T-helper 2 cell (primary cell): ENCODE data around the gene BTG4.

ENCODE experiments used
- DNase-seq, 5 experiments: peaks; one replicate each; pipeline versions ENCODE4 v3.0.0 to v3.0.0-alpha.2; 2012 to 2022
- total RNA-seq, 2 donors: gene quantifications; one replicate each; lab custom pipeline; 2026; lab: John Stamatoyannopoulos, UW

Gene BTG4
- 0 reads per million in 2 donors for total RNA-seq

DNA sequence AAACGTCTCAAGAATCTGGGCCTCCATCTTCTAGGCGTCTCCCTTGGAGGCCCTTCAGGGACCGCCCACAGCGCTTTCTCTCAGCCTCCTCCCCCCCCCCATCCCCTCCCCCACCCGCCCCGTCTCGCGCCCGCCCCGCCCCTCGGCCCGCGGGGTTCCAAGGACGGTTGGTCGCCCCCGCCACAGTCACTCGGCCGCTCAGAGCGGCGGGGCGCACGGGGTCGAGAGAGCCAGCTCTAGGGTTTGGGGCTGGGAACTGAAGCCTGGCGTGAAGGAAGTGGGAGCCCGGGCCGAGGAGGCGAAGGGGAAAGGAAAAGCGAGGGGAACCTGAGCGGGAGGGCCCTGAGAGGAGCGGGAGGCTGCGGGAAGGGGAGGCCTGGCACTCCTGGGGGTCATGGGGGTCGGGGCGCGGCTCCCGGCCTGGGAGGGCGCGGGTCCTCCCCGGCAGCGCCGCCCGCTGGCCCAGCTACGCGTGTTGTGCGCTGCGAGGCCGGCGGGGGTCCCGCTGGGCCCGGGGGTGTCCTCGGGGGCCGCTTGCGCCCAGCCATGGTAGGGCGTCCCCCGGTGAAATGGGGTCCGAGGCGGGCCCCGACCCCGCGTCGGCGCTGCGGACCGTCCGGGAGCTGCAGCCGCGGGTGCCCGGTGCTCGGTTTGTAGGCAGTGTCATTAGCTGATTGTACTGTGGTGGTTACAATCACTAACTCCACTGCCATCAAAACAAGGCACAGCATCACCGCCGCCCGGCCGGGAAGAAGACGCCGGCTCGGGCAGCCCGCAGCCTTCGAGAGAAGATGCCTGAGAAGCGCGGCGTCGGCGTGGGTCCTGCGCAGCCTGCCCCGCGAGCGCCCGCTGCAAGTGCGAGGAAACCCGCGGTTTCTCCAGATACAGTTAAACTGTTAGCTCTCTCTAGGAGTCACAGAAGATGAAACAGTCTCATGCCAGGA is at the start of gene BTG4:
TSS of gene BTG4 (minus strand) at position 91 of the 944 bp plus-strand sequence. CDS start 13,610 bp downstream, outside the sequence.
- DNase-seq: peak in 2 of 5 experiments; percentile 8 to 41

DNA sequence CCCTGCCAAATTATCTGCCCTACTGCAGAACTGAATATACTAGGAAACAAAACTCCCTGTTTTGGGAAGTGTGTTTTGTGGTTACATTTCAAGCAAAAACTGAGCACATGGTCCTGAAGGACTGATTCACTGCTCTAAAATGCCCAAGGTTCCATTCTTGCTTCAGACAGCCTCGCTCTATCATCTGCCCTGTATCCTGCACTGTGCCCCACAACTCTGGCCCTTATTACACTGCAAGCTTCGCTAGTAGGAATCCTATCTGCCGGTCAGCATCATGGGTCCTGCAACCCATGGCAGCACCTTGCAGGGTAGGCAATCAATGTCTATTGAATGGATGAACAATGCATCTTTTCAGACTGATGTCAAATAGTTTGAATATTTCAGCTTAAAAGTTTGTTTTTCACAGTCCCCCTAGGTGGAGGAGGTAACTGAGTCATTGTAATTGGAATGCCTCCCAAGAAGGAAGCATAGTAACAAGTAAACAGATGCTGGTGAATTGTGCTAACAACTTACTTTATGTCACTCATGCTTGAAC is 49.7 kb upstream of the BTG4 start:
- DNase-seq: no peak

DNA sequence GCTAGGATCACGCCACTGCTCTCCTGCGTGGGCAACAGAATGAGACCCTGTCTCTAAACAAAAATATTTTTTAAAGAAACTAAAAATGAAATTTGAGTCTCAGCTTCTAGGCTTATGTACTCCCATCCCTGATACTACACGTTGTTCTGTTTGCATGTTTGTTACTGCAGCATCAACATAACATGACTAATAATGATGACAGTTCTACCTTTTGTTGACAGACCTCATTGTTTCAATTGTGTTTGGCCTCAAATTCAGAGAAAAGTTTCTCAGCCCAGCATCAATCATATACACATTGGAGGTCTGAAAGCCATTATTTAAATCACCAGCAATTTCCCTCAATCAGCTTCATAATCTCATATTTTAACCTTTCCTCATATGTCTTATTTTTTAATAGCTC is 49.1 kb upstream of the BTG4 start:
- DNase-seq: no peak

DNA sequence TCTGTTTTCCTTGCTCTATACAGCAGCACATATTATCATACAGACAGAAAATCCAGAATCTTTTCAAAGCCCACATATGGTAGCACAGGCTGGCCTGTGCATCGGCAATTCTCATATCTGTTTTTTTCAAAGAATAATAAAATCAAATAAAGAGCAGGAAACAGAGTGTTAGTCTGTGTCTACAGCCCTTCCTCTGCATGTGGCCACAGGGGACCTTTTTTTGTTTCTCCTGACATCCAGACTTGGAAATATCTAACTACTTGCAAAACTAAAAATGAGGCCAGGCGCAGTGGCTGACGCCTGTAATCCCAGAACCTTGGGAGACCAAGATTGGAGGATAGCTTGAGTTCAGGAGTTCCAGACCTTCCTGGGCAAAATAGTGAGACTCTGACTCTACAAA is 48.6 kb upstream of the BTG4 start:
- DNase-seq: no peak

DNA sequence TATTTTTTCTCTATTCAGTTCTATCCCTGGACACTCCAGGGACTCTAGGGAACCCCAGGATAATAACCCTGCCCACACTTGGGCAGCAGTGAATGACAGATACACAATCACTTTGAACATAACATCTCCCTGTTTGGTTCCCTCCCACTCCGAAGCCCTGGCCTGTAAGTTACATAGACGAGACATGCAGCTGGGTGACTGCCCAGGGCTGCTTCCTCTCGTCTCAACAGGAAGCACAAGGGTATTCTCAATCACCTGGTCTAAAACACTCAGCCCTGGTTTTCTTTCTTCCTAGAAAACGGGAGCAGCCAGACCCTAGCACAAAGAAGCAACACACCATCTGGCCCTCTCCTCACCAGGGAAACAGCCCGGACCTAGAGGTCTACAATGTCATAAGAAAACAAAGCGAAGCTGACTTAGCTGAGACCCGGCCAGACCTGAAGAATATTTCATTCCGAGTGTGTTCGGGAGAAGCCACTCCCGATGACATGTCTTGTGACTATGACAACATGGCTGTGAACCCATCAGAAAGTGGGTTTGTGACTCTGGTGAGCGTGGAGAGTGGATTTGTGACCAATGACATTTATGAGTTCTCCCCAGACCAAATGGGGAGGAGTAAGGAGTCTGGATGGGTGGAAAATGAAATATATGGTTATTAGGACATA is 47.7 kb upstream of the BTG4 start:
- no peak for DNase-seq

DNA sequence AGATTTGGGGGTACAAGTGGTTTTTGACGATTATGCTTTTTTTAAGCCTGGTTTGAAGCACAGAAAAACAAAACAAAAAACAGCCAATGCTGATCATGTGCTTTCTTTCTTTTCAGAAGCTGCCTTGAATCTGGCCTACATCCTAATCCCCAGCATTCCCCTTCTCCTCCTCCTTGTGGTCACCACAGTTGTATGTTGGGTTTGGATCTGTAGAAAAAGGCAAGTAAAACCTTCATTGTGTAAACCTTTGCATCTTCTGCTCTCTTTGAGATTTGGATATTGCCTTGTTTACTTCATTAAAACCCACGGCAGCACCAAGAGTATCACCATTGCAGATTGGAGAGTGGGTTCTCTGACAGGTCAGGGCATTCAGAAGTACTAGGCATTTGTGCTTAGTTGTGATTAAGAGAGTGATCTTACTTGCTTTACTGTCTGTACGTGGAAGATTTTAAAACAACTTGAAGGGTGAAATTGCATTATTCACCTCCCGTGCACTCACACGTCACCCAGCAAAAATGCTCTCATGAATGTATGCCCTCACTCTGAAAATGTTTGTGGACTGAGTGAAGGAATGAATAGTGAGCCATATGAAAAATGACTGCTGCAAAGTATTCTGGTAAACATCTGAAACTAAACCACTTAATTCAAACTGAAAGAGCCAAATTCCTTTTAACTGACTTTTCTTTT is 45.4 kb upstream of the BTG4 start:
- no peak for DNase-seq

DNA sequence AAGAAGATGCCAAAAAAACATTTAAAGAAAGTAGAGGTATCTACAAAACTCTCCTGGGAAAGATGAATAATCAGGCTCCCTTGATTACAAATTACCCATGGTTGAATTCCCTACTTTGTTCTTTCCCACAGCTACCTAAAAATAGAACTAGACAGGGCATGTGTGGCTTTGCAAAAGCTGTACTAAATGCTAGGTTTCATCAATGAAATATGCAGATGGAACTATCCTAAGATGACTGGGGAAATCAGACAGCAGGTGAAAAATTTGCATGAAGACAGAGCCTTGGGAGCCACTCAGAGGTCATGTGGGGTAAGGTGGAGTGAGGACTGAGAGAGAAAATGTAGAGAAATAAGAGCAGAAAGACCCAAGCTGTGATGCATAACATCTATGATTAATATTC is 43.1 kb upstream of the BTG4 start:
- DNase-seq: no peak

DNA sequence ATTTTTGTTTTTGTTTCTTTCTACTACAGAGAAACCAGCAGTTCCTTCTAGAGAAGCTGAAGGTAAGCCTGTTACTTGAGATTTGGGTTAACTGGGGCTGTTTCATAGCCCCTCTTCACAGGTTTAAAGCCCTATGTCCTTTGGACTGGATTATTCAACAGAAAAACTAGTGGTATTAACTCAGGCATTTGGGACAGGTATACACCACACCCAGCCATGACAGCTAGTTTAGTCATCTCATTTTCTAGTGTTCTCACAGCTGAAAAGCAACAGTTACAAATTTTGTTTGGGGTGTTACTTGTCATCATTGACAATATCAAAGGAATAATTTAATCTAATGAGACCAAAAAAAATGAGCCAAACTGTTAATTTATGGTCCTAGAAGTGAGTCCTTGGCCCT is 42.3 kb upstream of the BTG4 start:
- no peak for DNase-seq

DNA sequence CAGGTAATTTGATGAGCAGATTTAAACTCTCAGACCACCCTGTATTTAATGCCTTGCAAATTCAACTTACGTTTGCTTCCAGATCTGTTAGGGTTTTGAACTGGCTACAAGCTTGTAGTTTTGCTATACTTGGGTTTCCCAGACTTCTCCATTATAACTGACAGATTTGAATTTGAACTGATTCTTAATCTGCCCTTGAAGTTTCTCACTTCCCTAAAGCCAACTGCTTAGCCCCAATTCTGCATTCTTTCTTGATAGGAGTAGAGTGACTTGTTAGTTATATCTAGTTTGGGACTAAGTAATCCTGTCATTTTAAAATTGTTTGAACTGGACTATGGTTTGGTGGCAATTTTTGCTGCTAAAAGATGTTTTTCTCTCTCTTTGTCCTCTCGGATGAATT is 38.1 kb upstream of the BTG4 start:
- DNase-seq: no peak

DNA sequence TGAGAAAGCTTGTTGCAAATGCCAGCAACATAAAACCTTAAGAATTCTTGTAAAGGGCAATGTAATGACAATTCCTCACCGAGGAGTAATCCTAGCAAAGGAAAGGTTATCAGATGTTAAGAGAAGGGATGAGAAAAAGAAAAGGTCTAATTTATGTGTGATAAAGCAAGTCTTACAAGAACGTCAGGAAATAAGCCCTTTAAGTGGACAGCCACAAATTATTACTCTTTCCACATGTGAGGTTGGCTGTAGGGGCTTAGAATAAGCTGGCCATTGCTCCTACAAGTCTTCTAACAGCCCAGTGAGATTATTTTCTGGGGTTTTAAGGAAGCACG is 37.6 kb upstream of the BTG4 start:
- DNase-seq: no peak

DNA sequence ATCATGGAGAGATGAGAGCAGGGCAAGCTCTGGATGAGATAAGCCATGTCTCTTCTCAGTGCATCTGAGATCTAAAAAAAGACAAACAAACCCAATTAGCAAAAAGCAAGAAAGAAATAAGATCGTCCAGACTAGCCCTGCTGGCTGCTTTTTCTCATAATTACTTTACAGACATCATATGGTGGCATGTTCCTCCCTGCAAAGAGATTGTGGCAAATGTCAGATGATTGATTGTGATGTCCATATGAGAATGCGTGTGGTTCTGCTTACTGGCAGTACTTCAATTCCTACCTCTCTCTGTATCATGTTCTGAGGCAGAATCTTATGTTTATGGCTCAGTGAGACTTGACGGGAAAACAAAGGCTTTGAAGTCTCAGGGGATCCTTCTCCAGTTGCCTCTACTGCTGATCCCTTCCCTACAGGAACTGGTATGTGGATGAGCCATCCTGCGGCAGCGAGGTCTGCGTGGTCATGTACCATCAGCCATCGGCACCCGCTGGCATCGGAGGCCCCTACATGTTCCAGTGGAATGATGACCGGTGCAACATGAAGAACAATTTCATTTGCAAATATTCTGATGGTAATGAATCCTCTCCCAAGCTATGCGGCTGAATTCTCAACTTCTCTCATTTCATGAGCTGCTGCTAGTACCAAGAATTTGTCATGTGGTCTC is 37.1 kb upstream of the BTG4 start:
- DNase-seq: no peak

DNA sequence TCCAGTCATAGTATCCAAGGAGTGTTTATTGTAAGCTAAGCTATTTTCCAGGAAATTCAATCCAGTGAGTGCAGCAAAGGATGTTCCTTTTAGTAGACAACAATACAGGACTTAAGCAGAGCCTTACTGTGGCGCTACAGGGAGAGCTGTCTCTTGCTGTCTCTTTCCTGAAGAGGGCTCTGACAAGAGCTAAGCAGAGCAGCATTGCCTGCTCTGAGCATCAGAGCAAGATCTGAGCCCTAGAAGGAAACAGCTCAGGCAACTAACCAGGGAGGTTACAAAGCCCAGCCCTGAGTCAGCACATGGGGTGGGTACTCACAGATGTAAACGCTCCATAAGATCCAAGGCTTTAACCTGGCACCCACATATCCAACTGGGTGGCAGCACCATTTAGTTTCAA is 36.3 kb upstream of the BTG4 start:
- DNase-seq: no peak

DNA sequence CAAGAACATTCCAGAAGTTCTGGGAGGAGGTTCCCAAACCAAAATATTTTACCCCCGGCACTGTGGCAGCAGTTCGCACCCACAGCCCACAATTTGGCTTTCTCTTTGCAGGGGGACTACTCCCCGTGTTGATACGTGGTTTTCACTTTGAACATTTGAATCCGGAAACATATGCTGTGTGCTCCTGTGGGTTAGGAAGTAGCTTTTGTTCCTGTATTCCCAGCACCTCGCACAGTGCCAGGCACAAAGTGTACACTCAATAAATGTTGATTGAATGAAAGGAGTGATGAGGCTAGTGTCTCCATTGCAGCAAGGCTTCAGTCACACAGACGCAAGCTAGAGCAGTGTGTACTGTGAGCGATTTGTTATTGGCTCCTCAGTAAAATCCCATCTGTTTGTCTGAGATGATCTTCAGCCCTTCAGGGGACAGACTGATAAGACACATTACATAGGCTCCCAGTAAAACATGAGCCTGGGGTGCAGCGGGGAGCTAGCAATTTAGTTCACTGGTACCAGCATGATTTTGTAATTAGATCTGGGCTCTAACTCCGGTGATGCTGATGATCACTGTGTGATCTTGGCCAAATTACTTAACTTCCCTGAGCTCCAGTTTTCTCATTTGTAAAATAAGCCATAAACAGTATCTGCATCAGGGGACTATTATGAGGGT is 30.6 kb upstream of the BTG4 start:
- DNase-seq: no peak

DNA sequence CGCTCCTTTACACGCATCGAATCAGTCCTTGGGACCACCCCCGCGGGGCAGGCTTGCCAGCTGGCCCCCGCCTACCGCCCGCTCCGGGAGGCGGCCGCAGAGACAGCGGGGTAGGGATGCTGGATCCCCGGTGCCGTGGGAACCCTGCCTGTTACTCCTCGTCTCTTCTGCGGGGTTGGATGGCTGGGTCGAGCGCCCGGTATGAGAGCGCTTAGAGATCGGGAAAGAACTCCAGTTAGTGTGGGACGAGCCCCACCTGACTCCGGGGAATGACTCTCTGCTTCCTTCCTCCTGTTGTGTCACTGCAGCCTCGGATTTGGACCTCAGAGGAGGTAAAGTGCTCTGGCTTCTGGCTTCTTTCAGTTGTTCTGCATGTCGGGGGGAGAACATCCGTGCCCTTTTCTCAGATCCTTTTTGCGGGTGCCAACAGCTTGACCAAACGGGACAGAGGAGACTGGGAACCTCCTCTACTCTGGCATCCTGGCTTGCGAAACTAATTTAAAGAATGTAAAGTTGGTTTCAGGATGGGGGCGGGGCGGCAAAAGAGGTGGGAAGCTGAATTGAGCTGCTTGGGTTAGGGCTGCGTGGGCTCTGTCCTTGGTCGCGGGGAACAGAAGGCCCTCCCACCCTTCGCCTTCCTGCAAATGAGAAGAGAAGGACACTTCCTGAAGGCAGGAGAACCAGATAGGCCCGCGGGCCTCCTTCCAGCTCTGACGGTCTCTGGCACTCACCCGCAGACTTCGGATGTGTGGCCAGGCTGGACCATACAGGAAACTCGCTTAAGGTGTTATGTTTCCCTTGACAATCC is 29.3 kb upstream of the BTG4 start:
- DNase-seq: no peak

DNA sequence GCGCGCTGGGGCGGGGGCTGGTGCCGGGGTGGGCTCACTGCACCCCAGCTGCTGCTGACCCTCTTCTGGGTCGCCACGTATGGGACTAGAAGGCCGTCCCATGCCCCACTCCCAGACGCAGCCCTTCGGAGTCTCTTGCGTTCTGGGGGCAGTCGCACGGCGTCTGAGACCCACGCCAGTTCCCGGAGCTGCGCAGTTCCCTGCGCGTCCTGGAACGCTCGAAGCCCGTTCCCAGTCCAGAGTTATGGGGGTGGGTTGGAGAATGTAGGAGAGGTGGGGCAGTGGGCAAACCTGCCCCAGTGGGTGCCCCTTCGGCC is 28.7 kb upstream of the BTG4 start:
- no peak for DNase-seq

DNA sequence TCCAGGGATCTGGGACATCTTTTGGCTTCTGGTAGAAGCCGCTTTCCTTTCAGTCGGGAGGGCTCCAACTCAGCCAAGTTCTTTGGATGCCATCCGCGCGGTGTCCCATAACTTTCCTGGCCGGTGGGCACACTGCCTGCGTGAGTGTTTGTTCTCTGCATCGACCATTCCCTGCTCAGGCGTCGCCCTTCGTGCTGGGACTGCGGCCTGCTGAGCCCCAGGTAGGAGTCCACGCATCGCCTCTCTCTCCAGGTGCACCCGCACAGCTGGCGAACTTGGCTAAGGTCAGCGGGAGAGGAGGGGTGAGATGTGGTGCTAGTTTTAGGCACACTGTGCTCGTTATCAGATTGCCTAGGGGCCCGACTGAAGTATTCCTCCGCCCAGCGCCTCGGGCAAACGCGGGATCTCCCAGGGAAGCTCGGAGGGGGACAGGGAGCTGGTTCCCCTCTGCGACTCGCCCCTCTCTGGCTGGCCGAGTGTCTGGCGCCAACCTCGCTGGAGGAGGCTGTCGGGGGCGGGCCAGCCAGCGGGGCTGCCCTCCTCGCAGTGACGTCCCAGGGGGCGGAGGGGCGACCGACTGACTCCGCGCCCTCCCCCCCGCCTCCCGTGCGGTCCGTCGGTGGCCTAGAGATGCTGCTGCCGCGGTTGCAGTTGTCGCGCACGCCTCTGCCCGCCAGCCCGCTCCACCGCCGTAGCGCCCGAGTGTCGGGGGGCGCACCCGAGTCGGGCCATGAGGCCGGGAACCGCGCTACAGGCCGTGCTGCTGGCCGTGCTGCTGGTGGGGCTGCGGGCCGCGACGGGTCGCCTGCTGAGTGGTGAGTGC is 28.1 kb upstream of the BTG4 start, which contains the start of gene LAYN:
TSS of gene LAYN (plus strand) at position 607 of the 823 bp plus-strand sequence. CDS start at position 731, 124 bp downstream.
- DNase-seq: peak in 3 of 5 experiments; percentile 26 to 40 (median 38)

DNA sequence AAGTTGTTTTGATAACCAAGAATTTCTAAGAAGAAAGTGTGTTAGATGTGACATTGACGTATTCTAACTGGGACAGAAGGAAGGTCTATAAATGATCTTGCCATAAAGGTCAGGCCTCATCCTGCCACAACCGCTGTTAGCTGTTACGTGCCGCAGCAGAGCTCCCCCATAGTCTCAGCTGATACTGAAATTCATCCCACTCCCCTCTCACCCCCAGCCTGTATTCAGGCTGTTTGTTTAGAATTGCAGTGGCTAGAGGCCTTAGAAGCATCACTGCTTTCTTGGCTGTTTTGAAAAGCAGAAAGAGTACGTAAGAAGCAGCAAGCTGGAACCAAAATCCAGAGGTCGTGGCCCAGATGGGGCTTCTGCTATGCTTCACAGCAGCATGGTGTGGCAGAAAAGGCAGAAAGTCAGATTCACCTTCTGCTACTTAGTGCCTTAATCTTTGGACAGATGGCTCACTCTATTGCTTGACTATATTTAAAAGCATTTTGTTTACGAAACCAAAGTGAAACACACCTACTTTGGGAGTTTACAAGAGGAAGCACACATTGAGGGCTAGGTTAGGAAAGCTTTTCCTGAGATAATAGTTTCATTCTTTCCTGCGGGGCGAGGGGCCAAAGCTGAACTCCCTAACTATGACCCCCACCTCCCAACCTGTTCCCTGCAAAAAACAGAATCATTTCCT is 27.4 kb upstream of the BTG4 start:
- peak in 1 of 5 experiments; percentile 13 for DNase-seq

DNA sequence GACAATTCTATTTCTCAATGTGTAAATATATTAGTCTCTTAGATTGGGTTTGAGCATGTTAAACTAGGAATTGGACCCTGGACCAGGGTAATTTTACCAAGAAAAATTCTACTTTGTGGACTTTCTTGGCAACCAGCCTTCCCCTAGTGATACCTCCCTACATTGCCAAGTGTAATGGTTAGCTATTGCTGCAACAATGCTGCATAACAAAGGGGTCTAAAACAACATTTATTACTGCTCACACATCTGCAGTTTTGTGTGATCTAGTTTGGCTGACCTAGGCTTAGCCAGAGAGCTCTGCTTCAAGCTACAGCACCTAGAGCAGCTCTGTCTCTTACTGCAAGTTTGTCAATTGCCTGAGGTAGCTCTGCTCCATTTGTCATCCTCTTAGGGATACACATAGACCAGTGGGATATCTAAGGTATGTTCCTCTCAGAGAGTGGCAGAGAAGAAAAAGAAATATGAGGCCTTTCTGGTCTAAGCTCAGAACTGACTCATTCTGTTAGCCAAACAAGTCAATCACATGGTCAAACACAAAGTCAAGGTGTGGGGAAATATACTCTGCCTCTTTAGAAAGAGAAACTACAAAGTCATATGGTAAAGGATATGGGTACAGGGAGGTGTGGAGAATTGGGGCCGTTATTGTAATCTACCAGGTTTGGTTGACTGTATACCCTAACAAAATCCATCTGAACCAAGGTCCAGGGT is 26.4 kb upstream of the BTG4 start:
- peak in 1 of 5 experiments; percentile 10 for DNase-seq

DNA sequence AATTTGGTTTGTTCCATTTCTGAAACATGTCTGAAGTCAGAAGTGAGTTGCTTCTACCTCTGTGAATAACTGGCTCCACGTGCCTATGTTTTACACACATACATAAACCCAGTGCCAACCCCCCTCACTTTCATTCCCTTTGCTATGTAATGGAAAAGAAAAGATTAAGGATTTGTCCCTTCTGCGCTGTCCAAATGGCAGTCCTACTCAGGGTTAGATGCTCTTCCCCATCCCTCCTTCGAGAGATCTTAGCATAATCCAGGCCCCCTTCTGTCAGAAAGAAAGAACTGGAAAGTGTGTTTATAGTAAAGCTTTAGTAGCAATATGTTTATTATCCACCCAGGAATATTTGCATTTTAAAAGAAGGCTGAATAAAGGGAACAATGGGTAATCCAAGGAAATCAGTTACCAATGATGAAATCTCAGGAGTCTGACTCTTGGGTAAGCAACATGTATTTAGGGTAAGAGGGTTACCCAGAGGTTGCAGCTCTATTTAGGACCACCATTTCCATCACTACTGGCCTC is 25.2 kb upstream of the BTG4 start:
- no peak for DNase-seq
